HG03064 (cell line): ENCODE measurements around the gene PPWD1.
"Not testable (repeated sequence)": the region's sequence is repeated elsewhere in the genome, so short reads cannot be mapped to it uniquely, and the experiment has no call there.

Experiments
- ATAC-seq: cut with Tn5 transposase; IDR thresholded peaks from one replicate; pipeline ENCODE4 v1.9.1; 2021; ENCODE audit warnings: low read depth; ENCODE audit not compliant: unreplicated experiment

Gene PPWD1

GRCh38 chr5:65562731-65563701 is at the start of gene PPWD1, which contains the start of gene CENPK:
Gene PPWD1, plus strand, starts transcription at chr5:65563296. Its CDS starts 15 bp downstream, at chr5:65563311.
Gene CENPK, minus strand, starts transcription at chr5:65563168. Its CDS starts 8,261 bp downstream, at chr5:65554907.
- peak; percentile 99 for ATAC-seq

DNA sequence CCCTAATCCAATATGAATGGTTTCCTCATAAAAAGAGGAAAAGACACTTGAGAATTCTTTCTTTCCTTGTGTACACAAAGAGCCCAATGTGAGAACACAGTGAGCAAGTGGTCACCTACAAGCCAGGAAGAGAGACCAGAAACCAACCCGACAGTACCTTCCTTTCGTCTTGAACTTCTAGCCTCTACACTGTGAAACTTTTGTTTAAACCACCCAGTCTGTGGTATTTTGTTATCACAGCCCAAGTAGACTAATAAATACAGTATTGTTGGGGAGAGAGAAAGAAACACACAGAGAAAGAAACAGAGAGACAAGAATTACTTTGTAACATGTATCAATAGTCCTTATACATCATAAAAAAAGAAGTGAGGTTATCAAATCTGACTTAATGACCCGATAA is 37.4 kb upstream of the PPWD1 start:
- no peak for ATAC-seq

- ATAC-seq = no peak
Observed at GRCh38 chr5:65530904-65531303, 32.2 kb upstream of the PPWD1 start.

- no peak for ATAC-seq
Observed at GRCh38 chr5:65535529-65535987, 27.5 kb upstream of the PPWD1 start.

DNA sequence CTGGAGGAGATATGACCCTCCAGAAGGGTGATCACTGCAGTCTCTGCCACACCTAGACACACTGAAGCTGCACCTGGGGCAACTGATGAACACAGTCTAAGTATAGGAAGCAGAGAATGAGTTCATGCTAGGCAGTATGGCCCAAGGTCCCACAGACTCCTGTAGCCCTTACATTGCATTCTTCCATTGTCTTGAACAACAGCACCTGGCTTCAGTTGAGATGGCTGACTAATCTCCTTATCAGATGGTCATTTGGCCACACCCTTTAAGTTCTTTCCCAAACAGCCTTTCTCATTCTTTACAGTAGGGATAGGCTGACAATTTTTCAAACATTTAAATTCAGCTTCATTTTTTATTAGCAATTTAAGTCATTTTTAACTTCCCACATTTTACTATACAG is 23.3 kb upstream of the PPWD1 start:
- no peak for ATAC-seq

- ATAC-seq = no peak
Observed at GRCh38 chr5:65544473-65544872, 18.6 kb upstream of the PPWD1 start.

GRCh38 chr5:65546141-65546540 is 17.0 kb upstream of the PPWD1 start:
- no peak for ATAC-seq

DNA sequence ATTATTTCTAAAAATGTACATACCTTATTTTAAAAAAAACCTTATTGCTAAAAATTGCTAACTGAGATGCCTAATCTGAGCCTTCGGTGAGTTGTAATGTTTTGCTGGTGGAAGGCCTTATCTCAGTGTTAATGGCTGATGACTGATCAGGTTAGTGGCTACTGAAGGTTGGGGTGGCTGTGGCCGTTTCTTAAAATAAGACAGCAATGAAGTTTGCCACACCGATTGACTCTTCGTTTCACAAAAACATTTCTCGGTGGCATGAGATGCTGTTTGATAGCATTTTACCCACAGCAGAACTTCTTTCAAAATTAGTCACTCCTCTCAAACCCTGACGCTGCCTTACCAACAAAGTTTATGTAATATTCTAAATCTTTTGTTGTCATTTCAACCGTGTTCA is 14.8 kb upstream of the PPWD1 start:
- no peak for ATAC-seq

DNA sequence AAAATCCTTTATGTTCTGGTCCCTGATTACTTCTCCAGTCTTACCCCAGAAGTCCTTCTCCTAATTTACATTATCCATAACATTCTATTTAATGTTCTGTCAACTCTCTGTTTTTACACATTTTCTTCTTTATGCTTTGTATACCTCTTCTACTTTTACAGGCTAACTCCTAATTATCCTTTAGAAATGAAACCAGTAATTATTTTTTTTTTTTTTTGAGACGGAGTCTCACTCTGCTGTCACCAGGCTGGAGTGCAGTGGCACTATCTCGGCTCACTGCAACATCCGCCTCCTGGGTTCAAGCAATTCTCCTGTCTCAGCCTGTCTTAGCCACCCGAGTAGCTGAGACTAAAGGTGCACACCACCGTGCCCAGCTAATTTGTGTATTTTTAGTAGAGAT is 9.2 kb upstream of the PPWD1 start:
- ATAC-seq = no peak

GRCh38 chr5:65555287-65555686 is 7.8 kb upstream of the PPWD1 start:
- ATAC-seq = no peak

GRCh38 chr5:65556181-65556580 is 6.9 kb upstream of the PPWD1 start:
- ATAC-seq = no peak

GRCh38 chr5:65556718-65557117 is 6.4 kb upstream of the PPWD1 start:
- ATAC-seq = no peak

DNA sequence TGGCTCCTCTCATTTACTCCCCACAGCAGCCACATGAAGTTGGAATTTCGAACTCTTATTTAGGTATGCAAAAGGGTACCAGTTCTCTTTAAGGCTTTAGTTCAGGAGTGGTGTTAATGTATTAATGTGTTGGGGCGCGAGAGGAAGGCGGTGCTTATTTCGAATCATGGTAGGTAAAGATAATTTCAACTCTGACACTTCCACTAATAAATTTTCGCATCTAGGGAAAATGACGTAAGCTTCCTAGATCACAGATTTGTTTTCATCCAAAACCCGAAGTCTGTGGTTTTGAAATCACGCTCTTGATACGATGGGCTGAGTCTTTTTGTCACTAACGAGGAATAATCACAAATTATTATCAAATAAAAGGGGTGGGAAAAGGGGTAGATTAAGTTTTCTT is 681 bp downstream of the PPWD1 start:
- ATAC-seq = no peak

DNA sequence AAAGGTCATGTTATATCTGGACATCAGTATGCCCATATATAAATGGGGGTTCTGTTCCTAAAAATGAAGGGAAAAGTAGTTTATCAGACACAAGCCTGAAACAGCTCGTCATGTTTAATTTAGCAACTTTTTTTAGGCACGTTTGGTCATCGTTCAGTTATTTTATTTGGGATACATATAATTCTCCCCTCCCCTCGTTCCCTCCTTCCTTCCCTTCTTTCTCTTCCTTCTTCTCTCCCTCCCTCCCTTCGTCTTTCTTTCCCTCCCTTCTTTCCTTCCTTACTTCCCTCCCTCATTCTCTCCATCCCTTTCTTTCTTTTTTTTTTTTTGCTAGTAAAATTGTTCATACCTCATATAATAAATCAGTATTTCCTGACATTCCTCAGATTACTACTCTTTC is 3.4 kb downstream of the PPWD1 start:
- no peak for ATAC-seq

- no peak for ATAC-seq
Observed at GRCh38 chr5:65570598-65571226, 7.6 kb downstream of the PPWD1 start.

DNA sequence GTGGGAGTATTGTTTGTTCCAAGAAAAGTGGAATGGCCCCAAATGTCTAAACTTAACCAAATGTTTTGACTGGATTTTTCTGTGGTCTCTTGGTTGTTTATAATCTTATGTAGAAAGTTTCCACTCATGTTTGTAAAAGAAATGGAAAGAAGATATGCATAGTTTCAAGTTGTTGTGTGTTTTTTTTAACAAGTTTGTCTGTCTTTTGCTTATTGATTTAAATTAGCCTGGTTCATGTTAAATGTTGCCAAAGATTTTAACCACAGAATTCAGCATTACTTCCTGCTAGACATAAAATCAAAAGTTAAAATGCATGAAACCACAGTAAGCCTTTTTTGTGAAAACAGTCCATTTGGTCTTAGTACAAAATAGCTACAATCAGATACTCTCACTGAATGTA is 14.0 kb downstream of the PPWD1 start:
- no peak for ATAC-seq

GRCh38 chr5:65588694-65589093 is 25.6 kb downstream of the PPWD1 start:
- ATAC-seq = no peak

DNA sequence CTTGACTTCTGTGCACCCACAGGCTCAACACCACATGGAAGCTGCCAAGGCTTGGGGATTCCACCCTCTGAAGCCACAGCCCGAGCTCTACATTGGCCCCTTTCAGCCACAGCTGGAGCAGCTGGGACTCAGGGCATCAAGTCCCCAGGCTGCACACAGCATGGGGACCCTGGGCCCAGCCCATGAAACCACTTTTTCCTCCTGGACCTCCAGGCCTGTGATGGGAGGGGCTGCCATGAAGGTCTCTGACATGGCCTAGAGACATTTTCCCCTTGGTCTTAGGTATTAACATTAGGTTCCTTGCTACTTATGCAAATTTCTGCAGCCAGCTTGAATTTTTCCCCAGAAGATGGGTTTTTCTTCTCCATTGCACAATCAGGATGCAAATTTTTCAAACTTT is 38.7 kb downstream of the PPWD1 start:
- not testable (repeated sequence) for ATAC-seq

DNA sequence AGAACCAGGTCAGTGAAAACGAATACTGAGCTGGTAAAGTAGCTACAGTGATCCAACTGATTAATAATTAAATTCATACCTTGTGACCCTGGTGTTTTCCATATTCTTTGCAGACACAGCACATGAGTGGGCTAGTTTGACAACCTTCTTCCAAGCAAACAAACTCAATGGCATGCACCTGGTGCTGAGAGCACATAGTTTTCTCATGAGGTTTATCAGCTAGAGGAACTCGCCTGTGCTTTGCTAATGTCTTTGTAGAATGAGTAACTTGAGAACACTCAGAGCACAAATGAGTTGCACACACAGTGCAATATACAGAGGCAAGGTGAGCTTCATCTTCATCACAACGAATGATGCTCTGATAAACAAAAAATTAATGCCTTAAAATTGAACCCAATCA is 48.4 kb downstream of the PPWD1 start:
- ATAC-seq = no peak

GRCh38 chr5:65612298-65612907 is 49.3 kb downstream of the PPWD1 start:
- ATAC-seq = no peak

GRCh38 chr5:65620021-65620420 is 56.9 kb downstream of the PPWD1 start:
- ATAC-seq = no peak
